ENCODE data around the gene AQP6. TPM values are rescaled to one million over a fixed set of nuclear protein-coding genes. Genes with fewer than 3 reads are reported as not detected.

The AQP6 gene
- total RNA-seq, 1 donor from 2014 or later: 0.21 TPM

DNA sequence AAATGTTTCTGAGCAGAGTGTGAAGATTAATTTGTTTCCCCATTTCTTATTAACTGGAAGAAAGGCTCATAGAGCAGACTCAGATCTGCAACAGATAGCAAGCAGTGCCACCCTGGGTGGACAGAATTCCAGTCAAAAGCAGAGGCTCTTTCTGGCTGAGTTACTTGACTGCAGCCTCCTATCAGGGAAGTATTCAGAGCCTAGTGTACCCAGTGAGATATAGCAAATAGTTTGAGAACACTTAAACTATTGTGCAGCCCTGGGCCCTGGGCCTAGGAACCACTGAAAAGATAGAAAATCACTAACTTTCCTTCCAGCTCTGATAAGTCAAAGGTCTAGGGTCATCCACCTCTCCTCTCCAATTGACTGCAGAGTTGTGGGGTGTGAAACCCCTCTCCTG is 33.4 kb upstream of the AQP6 start:
- H3K9me3 Mint-ChIP-seq: peaks cover 4% of the 10 kb centered on the region
- no peaks in the 10 kb centered on the region for H3K36me3 Mint-ChIP-seq (ENCODE audit: low read depth)
- H3K27ac Mint-ChIP-seq (ENCODE audit: unreplicated experiment): no peak overlapping the region
- no peak overlapping the region for H3K4me3 Mint-ChIP-seq
- no peak for DNase-seq (ENCODE audit: low read depth, low spot score)
- peaks cover 19% of the 10 kb centered on the region for H3K4me1 Mint-ChIP-seq
- H3K27me3 Mint-ChIP-seq (ENCODE audit: low read depth): no peaks in the 10 kb centered on the region
- no peak for TF ChIP-seq CTCF (conservative IDR thresholded peaks at IDR 0.05)

DNA sequence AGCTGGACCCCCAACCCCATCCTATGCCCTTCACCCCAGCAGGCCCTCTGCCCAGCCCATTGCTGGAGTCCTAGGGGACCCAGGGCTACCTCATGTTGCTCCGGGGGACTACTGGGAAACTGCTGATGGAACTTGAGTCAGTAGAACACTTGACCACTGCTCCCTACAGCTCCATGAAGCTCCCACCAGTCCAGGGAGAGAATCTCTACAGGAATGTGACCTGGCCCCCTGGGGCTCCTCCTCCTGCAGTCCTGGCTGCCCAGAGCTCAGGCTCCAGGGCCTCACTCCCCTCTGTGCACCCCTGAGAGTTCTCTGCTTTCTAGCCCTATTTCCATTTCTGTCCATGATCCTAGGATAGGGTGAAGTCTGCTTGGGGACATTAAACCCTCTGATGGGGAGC is 33.0 kb upstream of the AQP6 start:
- Mint-ChIP-seq H3K36me3 (ENCODE audit: low read depth) (no peaks in the 10 kb centered on the region), H3K4me3 (no peak overlapping the region), H3K4me1 (peaks cover 22% of the 10 kb centered on the region), H3K27me3 (ENCODE audit: low read depth) (no peaks in the 10 kb centered on the region), H3K27ac (ENCODE audit: unreplicated experiment) (no peak overlapping the region), H3K9me3 (peaks cover 1% of the 10 kb centered on the region)
- no peak for DNase-seq (ENCODE audit: low read depth, low spot score)
- TF ChIP-seq CTCF (conservative IDR thresholded peaks at IDR 0.05): no peak

- Mint-ChIP-seq H3K36me3 (ENCODE audit: low read depth) (no peaks in the 10 kb centered on the region), H3K9me3 (no peaks in the 10 kb centered on the region), H3K27ac (ENCODE audit: unreplicated experiment) (no peak overlapping the region), H3K27me3 (ENCODE audit: low read depth) (peaks cover 2% of the 10 kb centered on the region), H3K4me3 (no peak overlapping the region), H3K4me1 (peaks cover 32% of the 10 kb centered on the region)
- no peak for TF ChIP-seq CTCF (conservative IDR thresholded peaks at IDR 0.05)
- no peak for DNase-seq (ENCODE audit: low read depth, low spot score)
Observed at GRCh38 chr12:49941556-49942511, 30.9 kb upstream of the AQP6 start.

GRCh38 chr12:49942512-49942893 is 30.2 kb upstream of the AQP6 start:
- H3K27ac Mint-ChIP-seq (ENCODE audit: unreplicated experiment): no peak overlapping the region
- H3K36me3 Mint-ChIP-seq (ENCODE audit: low read depth): no peaks in the 10 kb centered on the region
- no peak for DNase-seq (ENCODE audit: low read depth, low spot score)
- H3K4me1 Mint-ChIP-seq: peaks cover 32% of the 10 kb centered on the region
- no peak overlapping the region for H3K4me3 Mint-ChIP-seq
- H3K27me3 Mint-ChIP-seq (ENCODE audit: low read depth): peaks cover 2% of the 10 kb centered on the region
- TF ChIP-seq CTCF (conservative IDR thresholded peaks at IDR 0.05): no peak
- H3K9me3 Mint-ChIP-seq: no peaks in the 10 kb centered on the region

DNA sequence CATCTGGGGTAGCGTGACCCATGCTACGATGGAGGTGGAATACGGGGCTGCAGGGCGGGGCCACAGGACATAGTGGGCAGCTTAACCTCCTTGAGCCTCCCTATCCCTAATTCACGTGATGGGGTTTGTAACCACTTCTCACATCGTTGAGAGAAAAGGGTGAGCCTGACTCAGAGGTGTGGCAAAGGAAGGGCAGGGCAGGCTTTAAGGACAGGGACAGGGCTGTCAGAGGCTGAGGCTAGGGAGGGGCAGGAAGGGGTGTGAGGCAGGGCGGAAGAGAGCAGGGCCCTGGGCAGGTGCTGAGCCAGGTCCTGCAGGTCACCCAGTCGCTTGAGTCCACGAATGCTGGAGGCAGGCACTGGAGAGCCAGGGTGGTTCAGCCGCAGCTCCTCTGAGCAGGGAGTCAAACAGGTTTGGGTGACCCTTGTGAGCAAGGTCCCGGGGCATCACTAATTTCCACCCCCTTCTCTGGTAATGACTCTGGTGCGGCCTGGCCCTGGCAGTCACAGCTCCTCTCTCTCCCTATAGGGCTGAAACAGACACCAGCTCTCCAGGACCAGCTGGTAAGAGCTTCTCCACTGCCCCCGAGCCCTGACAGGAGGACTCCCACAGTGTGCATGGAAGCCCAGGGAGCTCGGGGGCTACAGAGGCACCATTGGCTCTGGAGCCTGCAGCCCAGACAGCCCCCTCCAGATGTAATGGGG is 29.7 kb upstream of the AQP6 start:
- Mint-ChIP-seq H3K36me3 (ENCODE audit: low read depth) (no peaks in the 10 kb centered on the region), H3K27ac (ENCODE audit: unreplicated experiment) (no peak overlapping the region), H3K27me3 (ENCODE audit: low read depth) (peaks cover 2% of the 10 kb centered on the region), H3K9me3 (no peaks in the 10 kb centered on the region), H3K4me1 (peaks cover 32% of the 10 kb centered on the region), H3K4me3 (no peak overlapping the region)
- no peak for TF ChIP-seq CTCF (conservative IDR thresholded peaks at IDR 0.05)
- no peak for DNase-seq (ENCODE audit: low read depth, low spot score)

Data from neural crest cell (in vitro differentiated cells).